ENCODE measurements around the gene ABLIM2.

DNA sequence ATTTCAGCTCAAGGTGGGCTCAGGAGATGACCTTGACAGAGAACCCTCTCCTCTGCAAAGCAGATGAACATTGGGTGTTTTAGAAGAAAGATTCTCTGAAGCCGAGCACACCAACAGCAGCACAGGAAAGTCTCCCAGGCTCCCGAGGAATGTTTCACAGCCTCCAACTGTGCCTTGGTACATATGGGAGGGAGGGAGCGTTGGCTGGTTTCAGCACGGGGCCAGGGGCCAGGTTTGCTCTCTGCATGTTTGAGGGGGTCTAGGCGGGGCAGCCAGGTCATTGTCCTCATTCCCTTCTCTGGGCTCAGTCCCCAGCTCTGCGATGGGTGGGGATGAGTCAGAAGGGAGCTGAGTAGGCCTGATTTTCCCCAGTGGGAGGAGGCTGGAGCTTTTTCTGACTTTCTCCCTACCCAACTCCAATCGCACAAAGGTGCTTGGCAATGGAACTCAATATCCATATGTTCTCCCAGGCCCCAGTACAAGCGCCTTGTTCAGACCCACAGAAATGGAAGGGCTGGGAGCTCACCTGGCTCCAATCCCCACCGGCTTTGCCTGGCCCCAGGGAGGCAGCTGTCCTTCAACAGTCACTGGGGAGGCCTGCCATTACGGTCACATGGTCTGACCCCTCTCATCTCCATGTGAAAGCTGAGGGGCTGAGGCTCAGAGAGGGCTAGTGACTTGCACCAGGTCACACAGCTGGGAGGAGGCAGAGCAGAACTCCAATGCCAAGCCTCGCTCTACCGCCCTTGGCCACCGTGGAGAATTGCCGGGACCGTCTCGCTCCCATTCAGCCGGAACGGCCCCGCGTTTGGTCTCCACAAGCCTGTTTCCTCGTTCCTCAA is 110.6 kb downstream of the ABLIM2 start:
- TF ChIP-seq, protein P1, sequence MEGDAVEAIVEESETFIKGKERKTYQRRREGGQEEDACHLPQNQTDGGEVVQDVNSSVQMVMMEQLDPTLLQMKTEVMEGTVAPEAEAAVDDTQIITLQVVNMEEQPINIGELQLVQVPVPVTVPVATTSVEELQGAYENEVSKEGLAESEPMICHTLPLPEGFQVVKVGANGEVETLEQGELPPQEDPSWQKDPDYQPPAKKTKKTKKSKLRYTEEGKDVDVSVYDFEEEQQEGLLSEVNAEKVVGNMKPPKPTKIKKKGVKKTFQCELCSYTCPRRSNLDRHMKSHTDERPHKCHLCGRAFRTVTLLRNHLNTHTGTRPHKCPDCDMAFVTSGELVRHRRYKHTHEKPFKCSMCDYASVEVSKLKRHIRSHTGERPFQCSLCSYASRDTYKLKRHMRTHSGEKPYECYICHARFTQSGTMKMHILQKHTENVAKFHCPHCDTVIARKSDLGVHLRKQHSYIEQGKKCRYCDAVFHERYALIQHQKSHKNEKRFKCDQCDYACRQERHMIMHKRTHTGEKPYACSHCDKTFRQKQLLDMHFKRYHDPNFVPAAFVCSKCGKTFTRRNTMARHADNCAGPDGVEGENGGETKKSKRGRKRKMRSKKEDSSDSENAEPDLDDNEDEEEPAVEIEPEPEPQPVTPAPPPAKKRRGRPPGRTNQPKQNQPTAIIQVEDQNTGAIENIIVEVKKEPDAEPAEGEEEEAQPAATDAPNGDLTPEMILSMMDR (conservative IDR thresholded peaks at IDR 0.05): no peak
- no peak for TF ChIP-seq ZFX (IDR thresholded peaks at IDR 0.05)

Data from C4-2B (cell line).